GM19468 (cell line): Measurements from ENCODE around the gene DYNC1LI2.
"Not testable (repeated sequence)": the region's sequence is repeated elsewhere in the genome, so short reads cannot be mapped to it uniquely, and the experiment has no call there.

ENCODE experiments used
- ATAC-seq: cut with Tn5 transposase; IDR thresholded peaks from one replicate; pipeline ENCODE4 v1.9.1; 2021; ENCODE audit warnings: mild to moderate bottlenecking, moderate library complexity, moderate number of reproducible peaks; ENCODE audit not compliant: unreplicated experiment; ENCODE audit errors: extremely low read depth

The DYNC1LI2 gene

DNA sequence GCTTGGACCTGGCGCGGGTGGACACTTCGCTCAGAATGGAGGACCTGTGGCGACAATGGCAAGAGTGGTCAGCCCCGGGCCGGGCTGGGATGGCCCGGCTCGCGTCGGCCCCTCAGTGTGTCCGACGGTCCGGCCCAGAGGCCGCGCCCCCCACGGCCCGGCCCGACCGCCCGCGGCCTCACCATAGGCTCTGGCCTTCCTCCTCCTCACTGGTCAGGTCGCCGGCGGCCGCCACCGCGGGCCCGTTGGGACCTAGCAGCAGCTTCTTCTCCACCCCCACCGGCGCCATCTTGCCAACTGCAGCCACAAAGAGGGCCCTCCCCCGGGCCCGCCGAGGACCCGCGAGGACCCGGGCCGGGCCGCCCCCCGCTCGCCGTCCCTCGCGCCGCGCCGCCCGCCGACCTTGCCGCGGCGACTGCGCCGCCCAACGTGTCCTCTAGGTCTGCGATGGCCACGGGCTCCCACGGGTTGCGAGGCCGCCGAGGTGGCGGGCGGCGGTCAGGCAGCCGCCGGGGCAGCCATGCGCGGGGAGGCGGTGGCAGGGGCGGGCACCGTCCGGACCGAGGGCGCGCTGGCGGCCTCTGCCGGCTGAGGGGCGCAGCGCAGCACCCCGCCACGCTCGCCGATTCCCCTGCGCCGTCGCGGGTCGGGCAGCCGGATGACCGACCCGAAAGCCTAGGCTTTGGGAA lies at the start of gene DYNC1LI2:
DYNC1LI2 (minus strand) TSS at position 307 of the 689 bp plus-strand sequence; CDS start at position 289, 18 bp downstream.
- ATAC-seq = peak; percentile 63

DNA sequence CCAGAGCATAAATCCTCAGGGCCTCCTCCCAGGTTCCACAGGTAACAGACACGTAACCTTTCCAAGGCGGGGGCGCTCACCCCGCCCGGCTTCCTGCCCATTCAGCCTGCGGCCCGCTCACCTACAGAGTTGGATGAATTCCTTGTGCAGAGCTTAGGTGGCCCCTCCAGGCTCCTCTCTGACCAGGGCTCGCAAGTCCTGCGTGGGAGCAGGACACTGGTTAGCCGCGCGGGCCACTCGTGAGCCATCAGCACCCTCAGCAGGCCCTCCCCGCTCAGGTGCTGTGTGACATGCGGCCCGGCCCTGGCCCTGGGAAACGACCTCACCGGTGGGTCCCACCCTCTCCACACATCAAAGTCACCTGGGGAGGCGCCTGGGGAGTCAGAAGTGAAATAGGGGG lies 49.4 kb upstream of the DYNC1LI2 start:
- ATAC-seq = no peak

DNA sequence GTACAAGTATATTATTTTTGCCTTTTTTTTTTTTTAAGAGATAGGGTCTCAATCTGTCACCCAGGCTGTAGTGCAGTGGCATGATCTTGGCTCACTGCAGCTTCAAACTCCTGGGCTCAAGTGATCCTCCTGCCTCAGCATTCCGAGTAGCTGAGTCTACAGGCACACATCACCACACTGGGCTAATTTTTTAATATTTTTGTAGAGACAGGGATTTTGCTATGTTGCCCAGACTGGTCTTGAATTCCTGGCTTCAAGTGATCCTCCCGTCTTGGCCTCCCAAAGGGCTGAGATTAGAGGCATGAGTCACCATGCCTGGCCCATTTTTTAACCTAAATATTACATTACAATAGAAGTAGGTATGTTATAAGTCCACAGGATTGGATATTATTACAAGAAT lies 46.8 kb upstream of the DYNC1LI2 start:
- ATAC-seq = no peak

DNA sequence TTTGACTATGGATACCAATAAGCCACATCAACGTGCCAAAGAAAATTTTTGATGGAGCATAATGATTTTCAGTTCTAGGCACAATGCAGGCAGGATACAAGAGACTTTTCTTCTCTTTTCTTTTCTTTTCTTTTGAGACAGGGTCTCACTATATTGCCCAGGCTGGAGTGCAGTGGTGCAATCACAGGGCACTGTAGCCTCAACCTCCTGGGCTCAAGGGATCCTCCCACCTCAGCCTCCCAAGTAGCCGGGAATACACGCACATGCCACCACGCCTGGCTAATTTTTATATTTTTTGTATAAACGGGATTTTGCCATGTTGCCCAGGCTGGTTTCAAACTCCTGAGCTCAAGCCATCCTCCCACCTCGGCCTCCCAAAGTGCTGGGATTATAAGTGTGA lies 42.6 kb upstream of the DYNC1LI2 start:
- not testable (repeated sequence) for ATAC-seq

DNA sequence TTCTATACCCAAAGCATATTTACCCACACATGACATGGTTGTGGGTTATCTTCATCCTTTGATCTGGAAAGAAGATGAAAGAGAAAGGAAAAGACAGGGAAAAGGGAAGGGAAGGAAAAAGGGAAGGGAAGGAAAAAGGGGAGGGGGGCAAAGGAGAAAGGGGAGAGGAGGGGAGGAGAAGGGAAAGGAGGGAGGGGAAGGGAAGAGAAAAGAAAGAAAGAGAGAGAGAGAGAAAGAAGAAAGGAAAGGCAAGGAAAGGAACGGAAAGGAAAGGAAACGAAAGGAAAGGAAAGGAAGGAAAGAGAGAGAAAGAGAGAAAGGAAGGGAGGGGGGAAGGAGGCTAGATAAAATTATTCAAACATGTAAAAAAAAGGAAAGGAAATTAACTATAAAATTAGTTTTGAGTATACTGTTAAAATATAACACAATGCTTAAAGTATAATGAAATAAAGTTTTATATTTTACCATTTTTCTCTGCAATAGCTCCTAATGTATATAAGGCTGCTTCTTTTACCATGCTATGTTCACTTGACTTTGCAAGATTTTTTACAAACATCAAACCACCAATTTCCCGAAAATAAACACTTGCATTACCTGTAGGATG lies 38.8 kb upstream of the DYNC1LI2 start:
- ATAC-seq = no peak

DNA sequence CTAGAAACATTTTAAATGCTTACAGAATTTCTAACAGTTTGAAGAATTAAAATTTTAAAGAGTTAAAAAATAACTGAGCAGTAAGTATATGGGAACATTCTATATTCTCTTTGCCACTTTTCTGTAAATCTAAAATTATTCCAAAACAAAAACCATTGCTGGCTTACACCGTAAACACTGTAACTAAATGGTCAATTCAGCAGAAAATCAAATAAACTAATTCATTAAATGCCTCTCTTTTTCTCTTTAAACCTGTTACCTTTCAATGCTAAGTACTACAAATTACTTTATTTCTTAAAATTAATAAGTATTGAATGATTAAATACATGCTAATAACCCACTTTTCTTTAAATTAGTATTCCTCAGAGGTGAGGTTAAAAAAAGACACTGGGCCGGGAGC lies 36.0 kb upstream of the DYNC1LI2 start:
- no peak for ATAC-seq

DNA sequence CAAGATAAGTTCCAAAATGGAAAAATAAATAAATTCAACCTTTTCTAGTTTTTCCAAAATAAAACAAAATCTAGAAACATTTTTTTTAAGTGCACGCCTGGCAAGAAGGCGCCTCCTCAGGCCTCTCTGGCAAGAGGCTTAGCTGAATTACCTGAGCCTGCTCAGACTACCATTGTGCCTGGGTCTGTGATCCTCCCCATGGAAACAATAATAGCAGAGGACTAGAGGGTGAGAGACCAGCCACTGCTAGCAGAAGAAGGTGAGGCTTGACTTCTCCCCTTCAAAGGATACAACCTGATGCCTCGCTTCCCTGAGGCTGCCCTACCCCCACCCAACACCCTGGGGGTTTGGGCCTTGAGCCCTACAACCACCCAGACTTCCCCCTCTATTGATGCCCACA lies 35.1 kb upstream of the DYNC1LI2 start:
- ATAC-seq = no peak

DNA sequence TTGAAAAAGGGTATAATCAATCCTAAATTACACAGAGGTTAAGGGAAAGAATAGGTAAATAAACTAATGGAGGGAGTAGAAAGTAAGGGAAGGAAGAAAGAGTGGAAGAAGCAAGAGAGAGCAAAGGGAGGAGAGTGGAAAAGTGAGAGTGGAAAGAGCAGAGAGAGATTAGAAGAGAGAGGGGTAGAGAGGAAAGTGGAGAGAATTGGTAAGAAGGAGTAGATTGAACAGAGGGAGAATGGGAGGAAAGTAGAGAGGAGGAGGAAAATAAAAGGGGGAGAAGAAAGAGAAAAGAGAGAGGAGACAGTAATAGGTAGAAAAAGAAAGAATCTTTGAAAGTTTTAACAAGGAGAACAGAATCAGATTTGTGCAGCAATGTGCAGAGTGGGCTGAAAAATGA lies 25.0 kb upstream of the DYNC1LI2 start:
- ATAC-seq = no peak

DNA sequence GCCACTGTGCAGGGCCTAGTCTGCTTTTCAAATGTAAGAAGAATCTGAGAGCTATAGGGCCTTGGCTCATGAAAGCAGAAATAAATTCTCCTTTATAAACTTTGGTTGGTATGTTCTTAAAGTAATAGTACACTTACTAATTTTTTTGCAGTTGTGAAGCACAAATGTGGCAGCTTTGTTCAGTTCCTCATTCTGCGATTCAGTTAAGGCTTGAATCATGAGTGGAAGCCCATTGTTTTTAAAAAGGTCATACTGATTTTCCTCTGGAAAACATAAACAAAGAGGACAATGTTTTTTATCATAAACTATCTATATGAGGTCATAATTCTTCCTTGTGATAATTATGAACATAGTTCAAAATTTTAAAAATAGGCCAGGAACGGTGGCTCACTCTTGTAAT lies 23.6 kb upstream of the DYNC1LI2 start:
- no peak for ATAC-seq

DNA sequence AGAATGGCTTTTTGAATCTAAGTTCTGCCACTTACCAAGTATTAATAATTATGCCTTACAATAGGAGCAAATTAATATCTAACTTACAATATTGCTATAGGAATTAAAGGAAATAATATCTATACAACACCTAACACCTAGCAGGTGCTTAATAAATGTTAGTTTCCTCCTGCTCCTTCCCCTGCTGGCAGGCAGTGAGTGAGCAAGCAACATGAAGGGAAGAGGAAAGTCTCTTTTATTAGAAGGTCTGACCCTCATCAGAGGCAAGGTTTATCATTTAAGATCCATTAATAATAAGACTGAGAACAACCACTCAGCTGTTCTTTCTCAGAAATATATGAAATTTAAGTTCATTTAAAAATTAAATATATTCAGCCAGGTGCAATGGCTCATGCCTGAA lies 6.7 kb upstream of the DYNC1LI2 start:
- no peak for ATAC-seq

DNA sequence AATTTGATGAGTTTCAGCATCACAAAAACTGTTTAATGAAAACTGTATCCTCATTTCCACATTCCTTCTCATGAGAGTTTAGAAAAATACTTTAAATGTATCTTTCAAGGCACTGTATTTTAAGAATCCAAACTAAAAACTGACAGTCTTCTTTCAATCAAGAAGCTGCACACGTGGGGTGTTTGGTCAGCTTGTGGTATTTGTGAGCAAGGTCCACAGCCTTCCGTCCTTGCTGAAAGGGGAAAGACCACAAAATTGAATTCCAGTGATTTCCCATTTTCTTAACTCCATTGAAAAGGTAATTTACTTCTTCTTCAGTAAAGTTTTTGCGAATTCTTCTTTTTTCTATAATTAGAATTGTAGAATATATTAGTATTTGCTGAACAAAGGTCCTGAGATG lies 3.4 kb upstream of the DYNC1LI2 start:
- no peak for ATAC-seq

DNA sequence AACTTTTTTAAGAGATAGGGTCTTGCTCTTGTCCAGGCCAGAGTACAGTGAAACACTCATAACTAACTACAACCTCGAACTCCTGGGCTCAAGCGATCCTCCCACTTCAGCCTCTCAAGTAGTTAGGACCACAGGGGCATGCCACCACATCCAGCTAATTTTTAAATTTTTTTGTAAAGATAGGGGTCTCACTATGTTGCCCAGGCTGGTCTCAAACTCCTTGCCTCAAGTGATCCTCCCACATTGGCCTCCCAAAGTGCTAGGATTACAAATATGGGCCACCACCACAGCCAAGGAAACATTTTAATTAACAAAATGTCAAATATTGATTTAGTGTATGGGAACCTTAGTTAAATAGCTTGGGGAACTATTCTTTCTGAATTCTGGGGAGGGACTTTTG lies 2.8 kb upstream of the DYNC1LI2 start:
- ATAC-seq = no peak

DNA sequence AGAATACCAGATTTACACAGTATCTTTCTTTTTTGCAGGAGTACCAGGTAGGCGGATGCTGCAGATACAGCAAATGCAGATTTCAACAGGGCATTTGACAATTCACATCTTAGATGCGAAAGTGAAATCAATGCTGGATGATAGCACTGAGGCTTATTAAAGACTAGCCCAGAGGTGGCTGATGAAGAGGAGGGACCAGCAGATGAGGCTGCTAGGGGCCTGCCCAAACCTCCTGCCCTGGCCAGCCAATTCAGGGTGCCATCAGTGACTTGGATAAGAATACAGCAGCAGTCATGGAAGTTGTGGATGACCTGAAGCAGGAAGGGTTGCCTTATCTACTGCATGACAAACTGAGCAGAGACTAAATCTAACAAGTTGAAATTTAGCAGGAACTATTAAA lies 1.5 kb upstream of the DYNC1LI2 start:
- ATAC-seq = no peak

DNA sequence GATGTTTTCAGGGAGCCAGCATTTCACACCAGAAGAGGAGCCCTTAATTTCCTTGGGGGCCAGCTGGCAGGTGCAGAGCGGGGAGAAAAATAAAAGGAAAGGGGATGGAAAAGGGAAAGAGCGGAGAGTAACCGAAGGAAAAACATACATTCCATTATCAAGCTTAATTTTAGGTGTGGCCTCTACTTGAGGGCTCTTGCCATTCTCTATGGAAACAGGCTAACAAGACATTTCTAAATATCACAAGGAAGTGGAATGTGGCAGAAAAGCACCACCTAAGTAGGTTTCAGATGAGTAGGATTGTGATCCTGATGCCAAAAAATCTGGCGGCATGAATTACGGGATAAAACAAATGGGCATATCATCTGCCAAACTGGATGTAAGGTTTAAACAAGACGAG lies 970 bp upstream of the DYNC1LI2 start:
- no peak for ATAC-seq

DNA sequence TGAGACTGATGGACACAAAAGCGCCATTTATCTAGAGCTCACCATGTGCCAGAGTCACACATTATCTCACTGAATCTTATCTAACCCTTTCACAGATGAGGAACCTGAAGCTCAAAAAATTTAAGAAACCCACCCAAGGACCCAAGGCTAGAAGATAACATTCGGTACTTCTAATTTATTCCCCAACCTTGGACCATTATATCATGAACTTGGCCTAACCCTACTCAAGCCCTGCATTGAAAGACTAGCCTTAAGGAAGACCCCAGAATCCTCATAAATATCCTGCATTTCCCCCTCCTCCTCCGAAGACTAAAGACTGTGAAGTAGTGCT lies 548 bp upstream of the DYNC1LI2 start:
- ATAC-seq = no peak

DNA sequence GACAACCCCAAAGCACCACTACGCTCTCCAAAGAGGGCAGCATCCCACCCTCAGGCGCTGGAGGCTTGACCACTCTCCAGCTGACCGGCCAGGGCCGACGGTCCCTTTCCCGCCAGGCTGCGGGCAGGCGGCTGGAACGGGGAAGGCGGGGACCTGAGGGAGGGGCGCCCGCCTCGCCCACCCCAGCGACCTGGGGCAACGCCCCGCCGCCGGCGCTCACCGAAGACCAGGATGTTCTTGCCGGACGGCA lies 431 bp downstream of the DYNC1LI2 start:
- ATAC-seq = no peak

DNA sequence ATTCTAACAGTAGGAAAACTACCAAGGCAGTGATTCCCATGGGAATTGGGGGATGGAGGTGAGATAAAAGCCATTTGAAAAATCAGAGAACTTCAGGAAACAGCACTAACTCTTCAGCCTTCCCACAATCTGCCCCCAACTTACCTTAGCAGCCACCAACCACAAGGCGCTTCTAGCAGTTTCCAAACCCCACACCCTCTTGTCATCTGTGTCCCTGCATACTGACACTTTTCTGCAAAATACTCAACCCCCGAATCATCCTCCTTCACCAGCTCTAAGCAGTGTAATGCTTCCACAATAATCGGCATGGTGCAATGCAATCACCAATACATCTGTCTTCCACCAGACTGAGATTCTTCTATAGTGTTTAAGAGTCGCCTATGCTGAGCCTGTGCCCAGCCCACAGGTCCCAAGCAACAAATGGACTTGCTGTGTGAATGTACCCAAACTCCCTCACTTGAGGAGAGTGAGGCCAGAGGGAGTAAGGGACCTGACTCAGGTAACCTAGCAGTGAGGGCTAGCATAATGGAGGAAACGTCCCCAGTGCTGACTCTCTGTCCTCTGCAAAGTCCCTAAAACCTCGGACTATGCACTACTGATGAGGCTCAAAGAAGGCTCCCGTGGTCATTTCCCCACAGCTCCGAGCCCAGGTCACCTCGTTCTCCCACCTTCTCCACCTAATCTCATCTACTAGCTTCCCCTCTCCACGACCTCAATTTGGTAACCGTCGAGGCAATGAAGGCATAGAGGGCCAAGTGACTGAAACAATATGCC lies 943 bp downstream of the DYNC1LI2 start:
- ATAC-seq = no peak

DNA sequence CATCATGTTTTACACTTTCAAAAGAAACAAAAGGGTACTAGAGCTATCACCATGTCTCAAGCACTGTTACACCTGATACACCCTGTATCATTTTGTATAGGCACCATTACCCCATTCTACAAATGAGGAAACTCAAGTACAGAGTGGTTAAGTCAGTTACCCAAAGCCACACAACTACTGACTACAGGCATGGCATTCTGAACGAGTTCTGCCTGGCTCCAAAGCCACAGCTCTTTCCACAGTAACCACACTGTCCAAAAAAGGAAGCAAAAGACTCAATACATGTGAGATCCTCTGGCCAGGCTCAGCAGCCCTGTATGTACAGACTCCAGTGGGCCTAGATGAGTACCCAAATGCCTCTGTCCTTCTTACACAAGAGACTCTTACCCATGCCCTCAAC lies 4.7 kb downstream of the DYNC1LI2 start:
- no peak for ATAC-seq

DNA sequence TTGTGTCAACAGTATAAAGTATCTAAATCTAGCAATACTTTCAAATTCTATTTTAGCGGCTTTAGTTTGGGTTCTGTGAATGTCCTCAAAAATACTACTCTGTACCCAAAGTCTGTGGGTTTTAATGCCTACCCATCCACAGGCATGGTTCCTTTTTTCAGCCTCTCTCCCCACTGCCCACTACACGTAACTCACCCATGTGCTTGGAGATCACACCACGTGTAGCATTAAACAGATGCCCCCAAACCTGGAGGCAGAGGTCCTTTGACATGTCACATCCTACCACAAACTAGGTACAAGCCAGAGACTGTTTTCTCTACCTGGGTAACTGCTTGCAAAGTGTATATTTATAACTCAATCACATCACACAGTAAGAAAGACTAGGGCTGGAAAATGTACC lies 5.4 kb downstream of the DYNC1LI2 start:
- no peak for ATAC-seq

DNA sequence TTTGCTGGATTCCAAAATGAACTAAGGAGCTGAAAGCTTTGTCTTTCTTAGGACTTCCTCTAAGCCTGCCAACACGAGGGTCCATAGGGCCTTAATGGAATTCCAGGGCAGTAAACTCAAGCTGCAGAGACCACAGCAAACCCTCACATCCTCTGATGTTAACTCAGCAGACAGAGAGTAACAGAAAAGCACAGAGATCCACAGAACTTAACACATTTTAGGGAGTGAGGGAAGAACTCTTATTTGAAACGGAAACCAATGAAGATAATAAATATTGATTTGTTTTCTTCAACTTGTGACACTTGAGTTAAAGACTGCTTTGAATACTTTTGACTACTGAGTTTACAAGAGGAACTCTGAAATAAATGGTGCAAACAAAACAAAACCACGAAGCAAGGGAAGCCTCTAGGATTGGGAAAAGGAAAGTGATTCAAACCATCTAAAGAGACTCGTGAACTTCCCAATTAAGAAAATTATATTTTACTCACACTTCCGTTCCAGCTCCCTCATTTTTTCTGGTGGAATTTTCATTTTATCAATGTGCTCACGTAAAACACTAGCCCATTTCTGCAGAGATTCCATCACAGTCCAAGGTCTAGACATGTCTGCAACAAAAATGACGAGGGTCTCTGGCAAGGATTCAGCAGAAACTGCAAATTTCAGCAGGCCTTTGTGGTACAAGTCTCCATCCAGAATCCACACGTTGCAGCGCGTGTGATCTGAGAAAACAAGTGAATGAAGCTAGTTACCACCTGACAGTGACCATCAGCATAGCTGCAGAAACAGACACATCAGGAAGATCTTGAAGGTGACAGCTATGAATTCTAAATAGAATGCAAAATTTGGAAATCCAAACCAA lies 9.2 kb downstream of the DYNC1LI2 start:
- ATAC-seq = no peak
